ENCODE data around the gene TSFM. TPM values are rescaled to one million over a fixed set of nuclear protein-coding genes. Genes with fewer than 3 reads are reported as not detected.

TSFM gene
- total and polyA plus RNA-seq, 9 of the 15 experiments (the other 6 are each of a cell fraction or from before 2014, with no cell fraction given), result 44.6 to 198 (median 60.2) TPM

DNA sequence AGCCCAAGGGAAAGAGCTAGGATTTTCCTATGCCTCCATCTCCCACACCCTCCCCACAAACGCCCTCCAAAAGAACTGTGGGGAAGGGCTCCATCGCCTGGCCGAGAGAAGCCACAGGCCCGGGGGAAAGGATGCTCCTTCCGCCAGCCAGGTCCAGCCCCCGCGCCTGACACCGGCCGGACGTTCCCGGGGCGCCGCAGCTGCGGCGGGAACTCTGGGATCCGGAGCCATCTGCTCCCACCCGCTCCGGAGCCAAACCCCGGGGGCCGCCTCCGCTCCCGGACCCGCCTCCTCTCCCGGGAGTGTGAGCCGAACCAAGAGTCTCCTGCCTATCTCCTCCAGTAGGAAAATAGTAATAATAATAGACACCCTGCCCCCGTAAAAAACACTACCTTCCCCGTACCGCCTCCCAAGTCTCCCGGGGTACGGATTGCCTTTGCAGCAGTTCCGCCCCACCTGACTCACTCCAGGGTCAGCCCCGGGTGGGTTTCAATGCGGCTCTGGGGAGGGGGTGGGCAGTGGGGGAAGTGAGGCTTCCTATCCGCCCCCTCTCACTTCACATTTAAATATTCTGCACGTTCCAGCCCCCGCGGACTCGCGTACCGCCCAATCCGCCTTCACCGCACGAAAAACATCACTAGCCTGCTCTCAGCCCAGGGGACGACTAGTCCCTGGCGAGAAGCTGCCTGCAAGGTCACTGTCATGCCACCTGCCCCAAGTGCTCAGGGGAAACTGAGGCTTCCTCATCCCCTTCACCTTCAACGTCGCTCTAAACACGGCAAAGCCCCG is 46.4 kb upstream of the TSFM start (continued):
- TF ChIP-seq, protein P1, sequence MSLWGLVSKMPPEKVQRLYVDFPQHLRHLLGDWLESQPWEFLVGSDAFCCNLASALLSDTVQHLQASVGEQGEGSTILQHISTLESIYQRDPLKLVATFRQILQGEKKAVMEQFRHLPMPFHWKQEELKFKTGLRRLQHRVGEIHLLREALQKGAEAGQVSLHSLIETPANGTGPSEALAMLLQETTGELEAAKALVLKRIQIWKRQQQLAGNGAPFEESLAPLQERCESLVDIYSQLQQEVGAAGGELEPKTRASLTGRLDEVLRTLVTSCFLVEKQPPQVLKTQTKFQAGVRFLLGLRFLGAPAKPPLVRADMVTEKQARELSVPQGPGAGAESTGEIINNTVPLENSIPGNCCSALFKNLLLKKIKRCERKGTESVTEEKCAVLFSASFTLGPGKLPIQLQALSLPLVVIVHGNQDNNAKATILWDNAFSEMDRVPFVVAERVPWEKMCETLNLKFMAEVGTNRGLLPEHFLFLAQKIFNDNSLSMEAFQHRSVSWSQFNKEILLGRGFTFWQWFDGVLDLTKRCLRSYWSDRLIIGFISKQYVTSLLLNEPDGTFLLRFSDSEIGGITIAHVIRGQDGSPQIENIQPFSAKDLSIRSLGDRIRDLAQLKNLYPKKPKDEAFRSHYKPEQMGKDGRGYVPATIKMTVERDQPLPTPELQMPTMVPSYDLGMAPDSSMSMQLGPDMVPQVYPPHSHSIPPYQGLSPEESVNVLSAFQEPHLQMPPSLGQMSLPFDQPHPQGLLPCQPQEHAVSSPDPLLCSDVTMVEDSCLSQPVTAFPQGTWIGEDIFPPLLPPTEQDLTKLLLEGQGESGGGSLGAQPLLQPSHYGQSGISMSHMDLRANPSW (CRISPR knock-in tag; IDR thresholded peaks at IDR 0.05), result no peak
- TF ChIP-seq ZSCAN32 (CRISPR knock-in tag; IDR thresholded peaks at IDR 0.05), result no peak
- TF ChIP-seq ZFP1 (CRISPR knock-in tag; IDR thresholded peaks at IDR 0.05), result no peak
- TF ChIP-seq CEBPB (tag; IDR thresholded peaks at IDR 0.05), result no peak
- TF ChIP-seq ZC3H4 (CRISPR knock-in tag; IDR thresholded peaks at IDR 0.05; ENCODE audit: borderline replicate concordance), result no peak
- no peak for TF ChIP-seq TAF15 (IDR thresholded peaks at IDR 0.05; ENCODE audit: low read depth, low read length)
- TF ChIP-seq NR4A1 (CRISPR knock-in tag; IDR thresholded peaks at IDR 0.05), result no peak
- no peak for TF ChIP-seq NR4A1 (tag; IDR thresholded peaks at IDR 0.05)
- peak in 1 of 2 experiments; percentile 27; a peak in 1 of 4 replicates for TF ChIP-seq SIN3A (IDR thresholded peaks at IDR 0.05; ENCODE audit: borderline replicate concordance in 2 of 2, control insufficient read depth in 1 of 2, low read depth in 2 of 2, low read length in 2 of 2)
- TF ChIP-seq, protein P2, sequence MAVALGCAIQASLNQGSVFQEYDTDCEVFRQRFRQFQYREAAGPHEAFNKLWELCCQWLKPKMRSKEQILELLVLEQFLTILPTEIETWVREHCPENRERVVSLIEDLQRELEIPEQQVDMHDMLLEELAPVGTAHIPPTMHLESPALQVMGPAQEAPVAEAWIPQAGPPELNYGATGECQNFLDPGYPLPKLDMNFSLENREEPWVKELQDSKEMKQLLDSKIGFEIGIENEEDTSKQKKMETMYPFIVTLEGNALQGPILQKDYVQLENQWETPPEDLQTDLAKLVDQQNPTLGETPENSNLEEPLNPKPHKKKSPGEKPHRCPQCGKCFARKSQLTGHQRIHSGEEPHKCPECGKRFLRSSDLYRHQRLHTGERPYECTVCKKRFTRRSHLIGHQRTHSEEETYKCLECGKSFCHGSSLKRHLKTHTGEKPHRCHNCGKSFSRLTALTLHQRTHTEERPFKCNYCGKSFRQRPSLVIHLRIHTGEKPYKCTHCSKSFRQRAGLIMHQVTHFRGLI (CRISPR knock-in tag; IDR thresholded peaks at IDR 0.05), result no peak
- TF ChIP-seq ZNF830 (CRISPR knock-in tag; IDR thresholded peaks at IDR 0.05), result no peak
- TF ChIP-seq PTRF (tag; IDR thresholded peaks at IDR 0.05), result no peak
- TF ChIP-seq CBX1 (IDR thresholded peaks at IDR 0.05; ENCODE audit: low read depth), result no peak
- 0 out of 2 replicates have a peak, but pooled peaks have one; percentile 38 for TF ChIP-seq MTA3 (IDR thresholded peaks at IDR 0.05; ENCODE audit: borderline replicate concordance)
- TF ChIP-seq ARNT (IDR thresholded peaks at IDR 0.05), result no peak
- TF ChIP-seq CBX8 (IDR thresholded peaks at IDR 0.05; ENCODE audit: borderline replicate concordance, extremely low read depth, low read depth, low read length, poor library complexity, severe bottlenecking), result no peak
- TF ChIP-seq, protein P3, sequence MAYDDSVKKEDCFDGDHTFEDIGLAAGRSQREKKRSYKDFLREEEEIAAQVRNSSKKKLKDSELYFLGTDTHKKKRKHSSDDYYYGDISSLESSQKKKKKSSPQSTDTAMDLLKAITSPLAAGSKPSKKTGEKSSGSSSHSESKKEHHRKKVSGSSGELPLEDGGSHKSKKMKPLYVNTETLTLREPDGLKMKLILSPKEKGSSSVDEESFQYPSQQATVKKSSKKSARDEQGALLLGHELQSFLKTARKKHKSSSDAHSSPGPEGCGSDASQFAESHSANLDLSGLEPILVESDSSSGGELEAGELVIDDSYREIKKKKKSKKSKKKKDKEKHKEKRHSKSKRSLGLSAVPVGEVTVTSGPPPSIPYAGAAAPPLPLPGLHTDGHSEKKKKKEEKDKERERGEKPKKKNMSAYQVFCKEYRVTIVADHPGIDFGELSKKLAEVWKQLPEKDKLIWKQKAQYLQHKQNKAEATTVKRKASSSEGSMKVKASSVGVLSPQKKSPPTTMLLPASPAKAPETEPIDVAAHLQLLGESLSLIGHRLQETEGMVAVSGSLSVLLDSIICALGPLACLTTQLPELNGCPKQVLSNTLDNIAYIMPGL (CRISPR knock-in tag; IDR thresholded peaks at IDR 0.05), result no peak
- TF ChIP-seq TEAD1 (CRISPR knock-in tag; IDR thresholded peaks at IDR 0.05), result 0 out of 4 replicates have a peak, but pooled peaks of 1 of the 2 experiments have one; percentile 42
- TF ChIP-seq ZNF282 (CRISPR knock-in tag; IDR thresholded peaks at IDR 0.05), result no peak
- no peak for TF ChIP-seq ZNF274 (IDR thresholded peaks at IDR 0.05; ENCODE audit: borderline replicate concordance, low read depth, low read length)
- TF ChIP-seq YBX1 (IDR thresholded peaks at IDR 0.05), result no peak
- no peak for TF ChIP-seq ZNF79 (CRISPR knock-in tag; IDR thresholded peaks at IDR 0.05; ENCODE audit: low read depth)
- TF ChIP-seq RFX7 (CRISPR knock-in tag; IDR thresholded peaks at IDR 0.05), result no peak

All from K562 (cell line).